HepG2 (cell line): ENCODE measurements around the gene DENND4B. TPM values are rescaled to one million over a fixed set of nuclear protein-coding genes. Genes with fewer than 3 reads are reported as not detected.
A peak's percentile ranks its signal among the peaks of the same experiment; 100 is the strongest.

Source experiments
- HIVEP1 ChIP-seq: sonication (generic); formaldehyde crosslinking; IDR thresholded peaks from 2 replicates; pipeline ENCODE4 v1.4.0; 2020; ENCODE audit warnings: mild to moderate bottlenecking, missing genetic modification reagents
- KAT2B ChIP-seq: fragments of 150-350 bp; IDR thresholded peaks from 2 replicates; pipeline ENCODE4 v1.6.1; 2014; ENCODE audit warnings: low read depth, low read length, borderline replicate concordance
- KLF12 ChIP-seq: sonication (generic); formaldehyde crosslinking; IDR thresholded peaks from 2 replicates; pipeline ENCODE4 v1.4.0; 2020; ENCODE audit warnings: missing genetic modification reagents, borderline replicate concordance
- NONO ChIP-seq, 2 experiments: fragments of 450-650 bp in 1 of 2; sonication (generic) in 1 of 2; formaldehyde crosslinking in 1 of 2; IDR thresholded peaks in 1 of 2; conservative IDR thresholded peaks in 1 of 2; 2 replicates each; pipeline versions ENCODE4 v1.6.1 to v1.8.0; 2017 to 2022; ENCODE audit warnings: mild to moderate bottlenecking in 1 of 2, missing genetic modification reagents in 1 of 2, moderate library complexity in 1 of 2
- NPAS2 ChIP-seq: sonication (generic); formaldehyde crosslinking; IDR thresholded peaks from 2 replicates; pipeline ENCODE4 v1.8.0; 2022; ENCODE audit warnings: mild to moderate bottlenecking, missing genetic modification reagents, borderline replicate concordance
- PAX8 ChIP-seq: sonication (generic); formaldehyde crosslinking; IDR thresholded peaks from 2 replicates; pipeline ENCODE4 v1.8.0; 2022; ENCODE audit warnings: mild to moderate bottlenecking, missing genetic modification reagents, borderline replicate concordance
- RNF2 ChIP-seq: fragments of 450-650 bp; conservative IDR thresholded peaks from 2 replicates; pipeline ENCODE4 v1.6.1; 2016; ENCODE audit warnings: low read depth
- RXRA ChIP-seq: sonication (generic); formaldehyde crosslinking; IDR thresholded peaks from 2 replicates; pipeline ENCODE4 v1.5.1; 2020; ENCODE audit warnings: missing genetic modification reagents
- ZNF264 ChIP-seq: sonication (generic); formaldehyde crosslinking; IDR thresholded peaks from 2 replicates; pipeline ENCODE4 v1.4.0; 2020; ENCODE audit warnings: missing genetic modification reagents
- ZNF326 ChIP-seq: sonication (generic); formaldehyde crosslinking; IDR thresholded peaks from 2 replicates; pipeline ENCODE4 v1.4.0; 2020; ENCODE audit warnings: missing genetic modification reagents, borderline replicate concordance
- ZNF441 ChIP-seq: sonication (generic); formaldehyde crosslinking; IDR thresholded peaks from 2 replicates; pipeline ENCODE4 v1.7.0; 2021; ENCODE audit warnings: missing genetic modification reagents, borderline replicate concordance
- ZNF598 ChIP-seq: sonication (generic); formaldehyde crosslinking; IDR thresholded peaks from 2 replicates; pipeline ENCODE4 v1.5.1; 2020; ENCODE audit warnings: mild to moderate bottlenecking, missing genetic modification reagents, borderline replicate concordance
- ZNF674 ChIP-seq: sonication (generic); formaldehyde crosslinking; IDR thresholded peaks from 2 replicates; pipeline ENCODE4 v1.5.0; 2020; ENCODE audit warnings: low read depth, mild to moderate bottlenecking, missing genetic modification reagents
- ZSCAN22 ChIP-seq: sonication (generic); formaldehyde crosslinking; IDR thresholded peaks from 2 replicates; pipeline ENCODE4 v1.4.0; 2020; ENCODE audit warnings: mild to moderate bottlenecking, missing genetic modification reagents
- polyA plus RNA-seq, 8 experiments: library from polyadenylated mRNA; depleted of rRNA in 3 of 8; stranded (reverse) in 7 of 8; unstranded in 1 of 8; fragments of >200 nt; fragmentation: Illumina TruSeq in 4 of 8; extraction: Trizol in 4 of 8; gene quantifications; 2 replicates each; pipeline versions ENCODE4 v1.2.1 to v1.2.3, GENCODE V29; 2011 to 2016; ENCODE audit warnings: low read depth in 4 of 8, missing spikeins in 1 of 8, mixed read lengths in 1 of 8; ENCODE audit not compliant: insufficient read depth in 1 of 8
- total RNA-seq, 5 experiments: library from RNA; depleted of rRNA; stranded (reverse); fragments of >200 nt; fragmentation: Illumina TruSeq; extraction: Trizol; gene quantifications; 2 replicates each; pipeline ENCODE4 v1.2.3, GENCODE V29; 2016; ENCODE audit warnings: low read depth in 1 of 5
- TF ChIP-seq, protein P1 (sequence below): sonication (generic); formaldehyde crosslinking; IDR thresholded peaks from 2 replicates; pipeline ENCODE4 v1.8.1; 2022; ENCODE audit warnings: low read depth, mild to moderate bottlenecking, missing genetic modification reagents
- TF ChIP-seq, protein P2 (sequence below): sonication (generic); formaldehyde crosslinking; conservative IDR thresholded peaks from 2 replicates; pipeline ENCODE4 v1.8.1; 2023; ENCODE audit warnings: missing genetic modification reagents
- TF ChIP-seq, protein P3 (sequence below): IDR thresholded peaks from 2 replicates; pipeline ENCODE4 v1.6.1; 2016; ENCODE audit warnings: low read depth
- TF ChIP-seq, protein P4 (sequence below), 2 experiments: fragments of 450-650 bp in 1 of 2; sonication (generic) in 1 of 2; formaldehyde crosslinking; IDR thresholded peaks; 2 replicates each; pipeline versions ENCODE4 v1.5.0 to v1.8.0; 2020 to 2022; ENCODE audit warnings: mild to moderate bottlenecking in 1 of 2, missing genetic modification reagents in 1 of 2
- TF ChIP-seq, protein P5 (sequence below): sonication (generic); formaldehyde crosslinking; IDR thresholded peaks from 2 replicates; pipeline ENCODE4 v1.5.1; 2020; ENCODE audit warnings: missing genetic modification reagents, mild to moderate bottlenecking, borderline replicate concordance

DENND4B gene
- total and polyA plus RNA-seq, 2 of the 13 experiments (the other 11 are each of a cell fraction or from before 2014, with no cell fraction given) = 15.1 to 20.3 TPM

DNA sequence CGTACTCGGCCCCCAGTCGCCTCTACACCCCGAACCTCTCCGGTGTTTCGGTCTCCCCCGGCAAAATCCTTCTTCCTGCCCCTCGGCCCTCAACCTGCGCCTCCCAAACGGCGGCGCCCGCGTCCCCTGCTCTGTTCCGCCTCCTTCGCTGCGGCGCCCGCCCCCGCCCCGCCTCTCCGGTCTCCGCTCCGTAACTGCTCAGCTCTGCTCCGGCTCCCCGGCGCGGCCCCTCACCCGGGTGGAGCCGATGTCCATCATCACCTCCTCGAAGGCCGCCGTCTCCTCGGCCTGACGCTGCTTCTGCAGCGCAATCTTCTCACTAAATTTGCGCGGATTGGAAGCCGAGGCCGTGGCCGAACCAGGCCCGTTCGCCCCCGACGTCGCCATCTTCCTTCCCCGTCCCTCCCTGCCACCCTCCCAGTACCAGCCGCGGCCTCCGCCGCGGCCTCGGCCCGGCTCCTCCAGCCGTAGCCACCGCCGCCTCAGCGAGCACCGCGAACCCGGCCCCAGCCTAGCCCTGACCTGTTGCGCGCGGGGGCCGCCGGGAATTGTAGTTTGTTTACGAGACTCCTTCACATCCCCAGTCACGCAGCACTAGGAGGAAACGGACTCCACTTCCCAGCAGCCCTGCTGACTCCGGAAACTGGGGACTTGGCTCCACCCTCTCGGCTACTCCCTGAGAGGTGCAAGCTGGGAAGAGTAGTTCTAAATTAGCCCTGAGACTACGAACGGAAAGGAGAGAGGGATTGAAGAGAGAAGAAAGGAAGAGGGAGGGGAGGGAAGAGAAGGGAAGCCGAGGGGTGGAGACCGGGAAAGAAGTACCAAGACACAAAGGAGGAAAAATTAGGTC, 11.8 kb upstream of the DENND4B start, which contains the start of gene CRTC2 (continued):
- TF ChIP-seq, protein P1, sequence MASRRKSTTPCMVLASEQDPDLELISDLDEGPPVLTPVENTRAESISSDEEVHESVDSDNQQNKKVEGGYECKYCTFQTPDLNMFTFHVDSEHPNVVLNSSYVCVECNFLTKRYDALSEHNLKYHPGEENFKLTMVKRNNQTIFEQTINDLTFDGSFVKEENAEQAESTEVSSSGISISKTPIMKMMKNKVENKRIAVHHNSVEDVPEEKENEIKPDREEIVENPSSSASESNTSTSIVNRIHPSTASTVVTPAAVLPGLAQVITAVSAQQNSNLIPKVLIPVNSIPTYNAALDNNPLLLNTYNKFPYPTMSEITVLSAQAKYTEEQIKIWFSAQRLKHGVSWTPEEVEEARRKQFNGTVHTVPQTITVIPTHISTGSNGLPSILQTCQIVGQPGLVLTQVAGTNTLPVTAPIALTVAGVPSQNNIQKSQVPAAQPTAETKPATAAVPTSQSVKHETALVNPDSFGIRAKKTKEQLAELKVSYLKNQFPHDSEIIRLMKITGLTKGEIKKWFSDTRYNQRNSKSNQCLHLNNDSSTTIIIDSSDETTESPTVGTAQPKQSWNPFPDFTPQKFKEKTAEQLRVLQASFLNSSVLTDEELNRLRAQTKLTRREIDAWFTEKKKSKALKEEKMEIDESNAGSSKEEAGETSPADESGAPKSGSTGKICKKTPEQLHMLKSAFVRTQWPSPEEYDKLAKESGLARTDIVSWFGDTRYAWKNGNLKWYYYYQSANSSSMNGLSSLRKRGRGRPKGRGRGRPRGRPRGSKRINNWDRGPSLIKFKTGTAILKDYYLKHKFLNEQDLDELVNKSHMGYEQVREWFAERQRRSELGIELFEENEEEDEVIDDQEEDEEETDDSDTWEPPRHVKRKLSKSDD (CRISPR knock-in tag) = no peak
- TF ChIP-seq NONO (IDR thresholded peaks at IDR 0.05) = no peak
- peak; percentile 67; the same call in 1 of the 2 replicates for TF ChIP-seq NONO (CRISPR knock-in tag; conservative IDR thresholded peaks at IDR 0.05)
- TF ChIP-seq, protein P2, sequence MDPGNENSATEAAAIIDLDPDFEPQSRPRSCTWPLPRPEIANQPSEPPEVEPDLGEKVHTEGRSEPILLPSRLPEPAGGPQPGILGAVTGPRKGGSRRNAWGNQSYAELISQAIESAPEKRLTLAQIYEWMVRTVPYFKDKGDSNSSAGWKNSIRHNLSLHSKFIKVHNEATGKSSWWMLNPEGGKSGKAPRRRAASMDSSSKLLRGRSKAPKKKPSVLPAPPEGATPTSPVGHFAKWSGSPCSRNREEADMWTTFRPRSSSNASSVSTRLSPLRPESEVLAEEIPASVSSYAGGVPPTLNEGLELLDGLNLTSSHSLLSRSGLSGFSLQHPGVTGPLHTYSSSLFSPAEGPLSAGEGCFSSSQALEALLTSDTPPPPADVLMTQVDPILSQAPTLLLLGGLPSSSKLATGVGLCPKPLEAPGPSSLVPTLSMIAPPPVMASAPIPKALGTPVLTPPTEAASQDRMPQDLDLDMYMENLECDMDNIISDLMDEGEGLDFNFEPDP (CRISPR knock-in tag) = no peak
- TF ChIP-seq NPAS2 (CRISPR knock-in tag) = no peak
- TF ChIP-seq, protein P3, sequence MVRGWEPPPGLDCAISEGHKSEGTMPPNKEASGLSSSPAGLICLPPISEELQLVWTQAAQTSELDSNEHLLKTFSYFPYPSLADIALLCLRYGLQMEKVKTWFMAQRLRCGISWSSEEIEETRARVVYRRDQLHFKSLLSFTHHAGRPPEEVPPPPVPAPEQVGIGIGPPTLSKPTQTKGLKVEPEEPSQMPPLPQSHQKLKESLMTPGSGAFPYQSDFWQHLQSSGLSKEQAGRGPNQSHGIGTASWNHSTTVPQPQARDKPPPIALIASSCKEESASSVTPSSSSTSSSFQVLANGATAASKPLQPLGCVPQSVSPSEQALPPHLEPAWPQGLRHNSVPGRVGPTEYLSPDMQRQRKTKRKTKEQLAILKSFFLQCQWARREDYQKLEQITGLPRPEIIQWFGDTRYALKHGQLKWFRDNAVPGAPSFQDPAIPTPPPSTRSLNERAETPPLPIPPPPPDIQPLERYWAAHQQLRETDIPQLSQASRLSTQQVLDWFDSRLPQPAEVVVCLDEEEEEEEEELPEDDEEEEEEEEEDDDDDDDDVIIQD (CRISPR knock-in tag) = no peak
- TF ChIP-seq RXRA (CRISPR knock-in tag) = no peak
- no peak for TF ChIP-seq KAT2B
- no peak for TF ChIP-seq ZNF441
- TF ChIP-seq HIVEP1 = no peak
- 0 out of 2 replicates have a peak, but pooled peaks have one; percentile 36 for TF ChIP-seq PAX8 (CRISPR knock-in tag)
- peak; percentile 65; the same call in 1 of the 2 replicates for TF ChIP-seq KLF12
- no peak for TF ChIP-seq ZNF598 (CRISPR knock-in tag)
- TF ChIP-seq ZNF326 (CRISPR knock-in tag) = no peak
- TF ChIP-seq ZSCAN22 = no peak
- TF ChIP-seq, protein P4, sequence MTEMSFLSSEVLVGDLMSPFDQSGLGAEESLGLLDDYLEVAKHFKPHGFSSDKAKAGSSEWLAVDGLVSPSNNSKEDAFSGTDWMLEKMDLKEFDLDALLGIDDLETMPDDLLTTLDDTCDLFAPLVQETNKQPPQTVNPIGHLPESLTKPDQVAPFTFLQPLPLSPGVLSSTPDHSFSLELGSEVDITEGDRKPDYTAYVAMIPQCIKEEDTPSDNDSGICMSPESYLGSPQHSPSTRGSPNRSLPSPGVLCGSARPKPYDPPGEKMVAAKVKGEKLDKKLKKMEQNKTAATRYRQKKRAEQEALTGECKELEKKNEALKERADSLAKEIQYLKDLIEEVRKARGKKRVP (CRISPR knock-in tag; IDR thresholded peaks at IDR 0.05) = no peak
- TF ChIP-seq ZNF264 (CRISPR knock-in tag) = no peak
- TF ChIP-seq, protein P5, sequence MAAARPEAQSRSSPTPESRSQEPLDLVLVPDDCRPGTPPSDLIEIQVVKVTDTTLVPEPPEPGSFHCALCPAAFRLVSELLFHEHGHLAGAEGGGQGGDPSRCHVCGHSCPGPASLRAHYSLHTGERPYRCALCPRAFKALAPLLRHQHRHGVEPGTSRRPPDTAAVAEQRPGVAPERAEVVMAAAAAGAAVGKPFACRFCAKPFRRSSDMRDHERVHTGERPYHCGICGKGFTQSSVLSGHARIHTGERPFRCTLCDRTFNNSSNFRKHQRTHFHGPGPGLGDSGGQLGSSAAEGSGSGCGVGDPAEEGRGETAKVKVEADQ (CRISPR knock-in tag) = peak; percentile 73; the same call in 1 of the 2 replicates
- TF ChIP-seq ZNF674 = no peak
- no peak for TF ChIP-seq RNF2
